ENCODE data around the gene LRFN2.

LRFN2 gene

GRCh38 chr6:40353197-40353966, 233.8 kb downstream of the LRFN2 start:
- no peak for DNase-seq (ENCODE audit: low read depth in 1 of 2, low spot score in 1 of 2)
- in situ Hi-C loops (cut with HindIII; ENCODE audit: low pct_unique_long_range_greater_than_20kb, low sequenced_read_pairs): no loop called here
- no peak for TF ChIP-seq JUND (IDR thresholded peaks at IDR 0.05; ENCODE audit: low read depth)

GRCh38 chr6:40352527-40353170, 234.5 kb downstream of the LRFN2 start:
- in situ Hi-C loops (cut with HindIII; ENCODE audit: low pct_unique_long_range_greater_than_20kb, low sequenced_read_pairs): no loop called here
- no peak for TF ChIP-seq JUND (IDR thresholded peaks at IDR 0.05; ENCODE audit: low read depth)
- DNase-seq (ENCODE audit: low read depth in 1 of 2, low spot score in 1 of 2): no peak

GRCh38 chr6:40352006-40352405, 235.2 kb downstream of the LRFN2 start:
- in situ Hi-C loops (cut with HindIII; ENCODE audit: low pct_unique_long_range_greater_than_20kb, low sequenced_read_pairs): no loop called here
- DNase-seq (ENCODE audit: low read depth in 1 of 2, low spot score in 1 of 2): no peak
- TF ChIP-seq JUND (IDR thresholded peaks at IDR 0.05; ENCODE audit: low read depth): no peak

GRCh38 chr6:40350747-40351217, 236.4 kb downstream of the LRFN2 start:
- in situ Hi-C loops (cut with HindIII; ENCODE audit: low pct_unique_long_range_greater_than_20kb, low sequenced_read_pairs): no loop called here
- DNase-seq (ENCODE audit: low read depth in 1 of 2, low spot score in 1 of 2): no peak
- no peak for TF ChIP-seq JUND (IDR thresholded peaks at IDR 0.05; ENCODE audit: low read depth)

GRCh38 chr6:40349901-40350746, 237.0 kb downstream of the LRFN2 start:
- in situ Hi-C loops (cut with HindIII; ENCODE audit: low pct_unique_long_range_greater_than_20kb, low sequenced_read_pairs): no loop called here
- no peak for DNase-seq (ENCODE audit: low read depth in 1 of 2, low spot score in 1 of 2)
- TF ChIP-seq JUND (IDR thresholded peaks at IDR 0.05; ENCODE audit: low read depth): no peak

GRCh38 chr6:40349123-40349900, 237.9 kb downstream of the LRFN2 start:
- TF ChIP-seq JUND (IDR thresholded peaks at IDR 0.05; ENCODE audit: low read depth): no peak
- in situ Hi-C loops (cut with HindIII; ENCODE audit: low pct_unique_long_range_greater_than_20kb, low sequenced_read_pairs): no loop called here
- DNase-seq (ENCODE audit: low read depth in 1 of 2, low spot score in 1 of 2): no peak

GRCh38 chr6:40348591-40348990, 238.6 kb downstream of the LRFN2 start:
- in situ Hi-C loops (cut with HindIII; ENCODE audit: low pct_unique_long_range_greater_than_20kb, low sequenced_read_pairs): no loop called here
- TF ChIP-seq JUND (IDR thresholded peaks at IDR 0.05; ENCODE audit: low read depth): no peak
- DNase-seq (ENCODE audit: low read depth in 1 of 2, low spot score in 1 of 2): no peak

GRCh38 chr6:40347571-40348011, 239.6 kb downstream of the LRFN2 start:
- no peak for TF ChIP-seq JUND (IDR thresholded peaks at IDR 0.05; ENCODE audit: low read depth)
- no peak for DNase-seq (ENCODE audit: low read depth in 1 of 2, low spot score in 1 of 2)
- in situ Hi-C loops (cut with HindIII; ENCODE audit: low pct_unique_long_range_greater_than_20kb, low sequenced_read_pairs): no loop called here

GRCh38 chr6:40346246-40346645, 240.9 kb downstream of the LRFN2 start:
- in situ Hi-C loops (cut with HindIII; ENCODE audit: low pct_unique_long_range_greater_than_20kb, low sequenced_read_pairs): no loop called here
- DNase-seq (ENCODE audit: low read depth in 1 of 2, low spot score in 1 of 2): no peak

GRCh38 chr6:40344566-40345167, 242.5 kb downstream of the LRFN2 start:
- TF ChIP-seq JUND (IDR thresholded peaks at IDR 0.05; ENCODE audit: low read depth): no peak
- in situ Hi-C loops (cut with HindIII; ENCODE audit: low pct_unique_long_range_greater_than_20kb, low sequenced_read_pairs): no loop called here
- DNase-seq (ENCODE audit: low read depth in 1 of 2, low spot score in 1 of 2): no peak

More at GRCh38 chr6:40346246-40346645, 240.9 kb downstream of the LRFN2 start:
- TF ChIP-seq JUND (IDR thresholded peaks at IDR 0.05; ENCODE audit: low read depth): no peak

- no peak for DNase-seq (ENCODE audit: low read depth in 1 of 2, low spot score in 1 of 2)
- in situ Hi-C loops (cut with HindIII; ENCODE audit: low pct_unique_long_range_greater_than_20kb, low sequenced_read_pairs): no loop called here
- TF ChIP-seq JUND (IDR thresholded peaks at IDR 0.05; ENCODE audit: low read depth): no peak
These were observed 243.1 kb downstream of the LRFN2 start for GRCh38 chr6:40343877-40344565.

Data from T47D (cell line).